ENCODE data around the gene TCF4.

TCF4 gene

GRCh38 chr18:55585920-55586561 is 2.0 kb downstream of the TCF4 start:
- Histone ChIP-seq H3K27me3 (ENCODE audit: insufficient read depth, low read length) (no peaks in the 10 kb centered on the region), H3K27ac (ENCODE audit: low read depth, low read length) (peak overlapping the region; percentile 74), H3K4me3 (ENCODE audit: low read length) (peak overlapping the region; percentile 75), H3K9ac (ENCODE audit: low read depth, low read length) (peak overlapping the region; percentile 71; the same call in 1 of the 2 replicates), H3K4me1 (ENCODE audit: insufficient read depth, low read length) (peaks cover 60% of the 10 kb centered on the region), H3K9me3 (ENCODE audit: insufficient read depth, low read depth, low read length) (no peaks in the 10 kb centered on the region), H3K36me3 (ENCODE audit: insufficient read depth, low read length) (peaks cover 40% of the 10 kb centered on the region)
- WGBS: 14% methylated on average over 10 of the region's 11 CpGs

GRCh38 chr18:55585065-55585919 is 2.7 kb downstream of the TCF4 start:
- Histone ChIP-seq H3K27me3 (ENCODE audit: insufficient read depth, low read length) (no peaks in the 10 kb centered on the region), H3K9me3 (ENCODE audit: insufficient read depth, low read depth, low read length) (no peaks in the 10 kb centered on the region), H3K4me3 (ENCODE audit: low read length) (peak overlapping the region; percentile 75), H3K27ac (ENCODE audit: low read depth, low read length) (peak overlapping the region; percentile 31), H3K36me3 (ENCODE audit: insufficient read depth, low read length) (peaks cover 47% of the 10 kb centered on the region), H3K4me1 (ENCODE audit: insufficient read depth, low read length) (peaks cover 62% of the 10 kb centered on the region), H3K9ac (ENCODE audit: low read depth, low read length) (peak overlapping the region; percentile 53; the same call in 1 of the 2 replicates)
- WGBS: 26% methylated on average over 4 of the region's 5 CpGs

- H3K9ac ChIP-seq (ENCODE audit: low read depth, low read length): no peak overlapping the region
- peak overlapping the region; percentile 75 for H3K4me3 ChIP-seq (ENCODE audit: low read length)
- no peaks in the 10 kb centered on the region for H3K9me3 ChIP-seq (ENCODE audit: insufficient read depth, low read depth, low read length)
- H3K36me3 ChIP-seq (ENCODE audit: insufficient read depth, low read length): peaks cover 56% of the 10 kb centered on the region
- H3K27me3 ChIP-seq (ENCODE audit: insufficient read depth, low read length): no peaks in the 10 kb centered on the region
- H3K27ac ChIP-seq (ENCODE audit: low read depth, low read length): peak overlapping the region; percentile 7; the same call in 1 of the 2 replicates
- H3K4me1 ChIP-seq (ENCODE audit: insufficient read depth, low read length): peaks cover 72% of the 10 kb centered on the region
- 85% methylated on average over 2 of the region's 2 CpGs for WGBS
Observed at GRCh38 chr18:55584201-55584600, 3.8 kb downstream of the TCF4 start.

GRCh38 chr18:55582325-55582724 is 5.7 kb downstream of the TCF4 start:
- Histone ChIP-seq H3K9me3 (ENCODE audit: insufficient read depth, low read depth, low read length) (no peaks in the 10 kb centered on the region), H3K9ac (ENCODE audit: low read depth, low read length) (peak overlapping the region; percentile 28; the same call in 1 of the 2 replicates), H3K4me1 (ENCODE audit: insufficient read depth, low read length) (peaks cover 91% of the 10 kb centered on the region), H3K36me3 (ENCODE audit: insufficient read depth, low read length) (peaks cover 68% of the 10 kb centered on the region), H3K27ac (ENCODE audit: low read depth, low read length) (peak overlapping the region; percentile 83), H3K27me3 (ENCODE audit: insufficient read depth, low read length) (no peaks in the 10 kb centered on the region), H3K4me3 (ENCODE audit: low read length) (peak overlapping the region; percentile 29)
- WGBS: 9% methylated on average over 1 of the region's 1 CpG

DNA sequence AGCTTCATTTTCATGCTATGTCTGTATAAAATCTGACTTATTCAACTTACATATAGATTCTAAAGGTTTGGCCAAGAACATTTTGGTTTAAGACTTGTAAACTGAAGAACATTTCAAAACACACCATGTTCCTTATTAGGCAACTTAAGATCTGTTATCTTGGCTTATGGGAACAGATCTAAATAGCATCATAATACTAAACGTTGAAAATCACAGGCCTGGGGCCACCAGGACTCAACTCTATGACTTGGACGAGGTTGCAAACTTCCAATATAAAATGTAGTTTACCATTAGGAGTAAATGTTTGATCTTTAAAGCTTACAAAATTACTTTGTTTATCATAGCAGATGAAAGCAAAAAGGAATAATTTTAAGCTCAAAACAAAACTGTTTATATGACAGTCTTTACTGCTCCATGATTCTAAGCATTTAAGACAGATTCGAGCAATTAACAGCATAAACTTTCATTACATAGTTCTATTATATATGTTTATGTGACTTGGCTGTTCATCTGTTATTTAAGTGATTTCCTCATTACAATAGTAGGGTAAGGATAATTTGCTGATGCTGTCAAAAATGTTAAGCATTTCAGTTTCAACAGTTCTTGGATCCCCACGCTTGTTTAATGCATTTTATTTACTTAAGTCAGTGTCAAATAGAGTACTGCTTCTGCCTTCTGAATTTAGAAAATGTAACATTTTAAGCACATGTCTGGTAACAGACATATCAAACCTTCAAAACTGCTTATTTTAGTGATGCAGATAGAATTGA is 8.3 kb downstream of the TCF4 start:
- Histone ChIP-seq H3K9ac (ENCODE audit: low read depth, low read length) (no peak overlapping the region), H3K36me3 (ENCODE audit: insufficient read depth, low read length) (peaks cover 76% of the 10 kb centered on the region), H3K4me1 (ENCODE audit: insufficient read depth, low read length) (peaks cover 77% of the 10 kb centered on the region), H3K4me3 (ENCODE audit: low read length) (no peak overlapping the region), H3K9me3 (ENCODE audit: insufficient read depth, low read depth, low read length) (no peaks in the 10 kb centered on the region), H3K27ac (ENCODE audit: low read depth, low read length) (peak overlapping the region; percentile 39; the same call in 1 of the 2 replicates), H3K27me3 (ENCODE audit: insufficient read depth, low read length) (no peaks in the 10 kb centered on the region)
- WGBS: 69% methylated on average over 3 of the region's 4 CpGs

DNA sequence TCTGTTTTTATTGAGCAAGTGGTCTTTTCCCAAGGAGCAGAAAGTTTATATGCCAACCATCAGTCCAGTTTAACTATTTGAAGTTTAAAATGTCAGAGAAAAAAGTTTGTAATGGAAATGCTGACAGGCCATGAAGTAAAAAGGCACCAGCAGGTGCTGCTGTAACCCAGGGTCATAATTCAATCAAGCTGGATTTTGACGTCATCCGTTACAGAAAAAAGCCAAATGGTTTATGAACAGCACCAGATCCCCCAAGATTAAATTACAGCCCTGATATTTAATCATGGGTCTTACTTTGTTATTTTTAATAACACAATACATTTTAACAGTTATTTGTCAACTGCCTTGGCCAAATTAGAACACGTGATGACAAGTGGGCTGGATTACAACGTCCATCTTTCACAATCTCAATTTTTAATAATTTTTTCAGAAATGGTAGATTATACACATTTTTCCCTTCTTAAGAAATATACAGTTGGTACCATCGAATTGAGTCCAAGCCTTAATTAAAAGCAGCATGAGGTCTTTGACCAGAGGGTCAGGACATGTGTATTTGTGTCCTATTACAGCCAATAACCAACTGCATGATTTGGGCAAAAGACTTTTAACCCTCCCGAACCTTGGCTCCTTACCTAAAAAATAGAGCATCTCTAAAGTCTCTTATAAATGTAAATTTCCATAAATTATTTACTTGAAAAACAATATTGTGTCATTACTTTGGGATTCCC is 10.0 kb downstream of the TCF4 start:
- Histone ChIP-seq H3K4me3 (ENCODE audit: low read length) (no peak overlapping the region), H3K9ac (ENCODE audit: low read depth, low read length) (no peak overlapping the region), H3K36me3 (ENCODE audit: insufficient read depth, low read length) (peaks cover 59% of the 10 kb centered on the region), H3K27ac (ENCODE audit: low read depth, low read length) (no peak overlapping the region), H3K4me1 (ENCODE audit: insufficient read depth, low read length) (peaks cover 72% of the 10 kb centered on the region), H3K9me3 (ENCODE audit: insufficient read depth, low read depth, low read length) (no peaks in the 10 kb centered on the region), H3K27me3 (ENCODE audit: insufficient read depth, low read length) (no peaks in the 10 kb centered on the region)
- 84% methylated on average over 5 of the region's 6 CpGs for WGBS

GRCh38 chr18:55576001-55576400 is 12.0 kb downstream of the TCF4 start:
- no peak overlapping the region for H3K4me3 ChIP-seq (ENCODE audit: low read length)
- H3K9me3 ChIP-seq (ENCODE audit: insufficient read depth, low read depth, low read length): no peaks in the 10 kb centered on the region
- H3K36me3 ChIP-seq (ENCODE audit: insufficient read depth, low read length): peaks cover 50% of the 10 kb centered on the region
- H3K27ac ChIP-seq (ENCODE audit: low read depth, low read length): no peak overlapping the region
- over 99% methylated on average over 3 of the region's 3 CpGs for WGBS
- H3K4me1 ChIP-seq (ENCODE audit: insufficient read depth, low read length): peaks cover 53% of the 10 kb centered on the region
- no peak overlapping the region for H3K9ac ChIP-seq (ENCODE audit: low read depth, low read length)
- no peaks in the 10 kb centered on the region for H3K27me3 ChIP-seq (ENCODE audit: insufficient read depth, low read length)

GRCh38 chr18:55575066-55575465 is 12.9 kb downstream of the TCF4 start:
- no peak overlapping the region for H3K9ac ChIP-seq (ENCODE audit: low read depth, low read length)
- no CpG with 5 or more reads among the region's 1 CpG for WGBS
- H3K36me3 ChIP-seq (ENCODE audit: insufficient read depth, low read length): peaks cover 42% of the 10 kb centered on the region

GRCh38 chr18:55573386-55573785 is 14.6 kb downstream of the TCF4 start:
- H3K9me3 ChIP-seq (ENCODE audit: insufficient read depth, low read depth, low read length): no peaks in the 10 kb centered on the region
- H3K27ac ChIP-seq (ENCODE audit: low read depth, low read length): no peak overlapping the region
- H3K9ac ChIP-seq (ENCODE audit: low read depth, low read length): no peak overlapping the region
- H3K36me3 ChIP-seq (ENCODE audit: insufficient read depth, low read length): peaks cover 36% of the 10 kb centered on the region
- H3K4me1 ChIP-seq (ENCODE audit: insufficient read depth, low read length): peaks cover 27% of the 10 kb centered on the region
- H3K4me3 ChIP-seq (ENCODE audit: low read length): no peak overlapping the region
- H3K27me3 ChIP-seq (ENCODE audit: insufficient read depth, low read length): no peaks in the 10 kb centered on the region
- WGBS: 51% methylated on average over 2 of the region's 2 CpGs

More at GRCh38 chr18:55575066-55575465, 12.9 kb downstream of the TCF4 start:
- no peaks in the 10 kb centered on the region for H3K9me3 ChIP-seq (ENCODE audit: insufficient read depth, low read depth, low read length)
- H3K4me1 ChIP-seq (ENCODE audit: insufficient read depth, low read length): peaks cover 44% of the 10 kb centered on the region
- no peak overlapping the region for H3K4me3 ChIP-seq (ENCODE audit: low read length)
- no peaks in the 10 kb centered on the region for H3K27me3 ChIP-seq (ENCODE audit: insufficient read depth, low read length)
- no peak overlapping the region for H3K27ac ChIP-seq (ENCODE audit: low read depth, low read length)

DNA sequence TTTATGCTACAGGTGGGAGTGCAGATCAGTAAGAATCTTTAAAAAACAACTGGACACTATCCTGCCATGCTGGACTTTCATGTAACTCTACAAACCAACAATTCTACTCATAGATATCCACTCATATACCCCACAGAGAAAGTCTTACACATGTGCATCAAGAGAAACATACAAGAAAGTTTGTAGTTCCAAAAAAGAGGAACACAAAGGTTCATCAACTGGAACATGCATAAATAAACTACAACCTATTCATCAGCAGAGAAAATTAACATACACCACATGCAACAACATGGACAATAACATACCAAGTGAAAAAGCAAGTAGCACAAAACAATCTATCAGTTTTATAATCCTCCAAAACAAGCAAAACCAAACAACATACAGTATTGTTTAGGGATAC is 17.0 kb downstream of the TCF4 start:
- Histone ChIP-seq H3K36me3 (ENCODE audit: insufficient read depth, low read length) (peaks cover 36% of the 10 kb centered on the region), H3K27ac (ENCODE audit: low read depth, low read length) (no peak overlapping the region), H3K4me1 (ENCODE audit: insufficient read depth, low read length) (peaks cover 11% of the 10 kb centered on the region), H3K27me3 (ENCODE audit: insufficient read depth, low read length) (no peaks in the 10 kb centered on the region), H3K4me3 (ENCODE audit: low read length) (no peak overlapping the region), H3K9me3 (ENCODE audit: insufficient read depth, low read depth, low read length) (peaks cover 9% of the 10 kb centered on the region; the same call in 1 of the 2 replicates), H3K9ac (ENCODE audit: low read depth, low read length) (no peak overlapping the region)

Measured in HUES64 (cell line).